GM19351 (cell line): Measurements from ENCODE around the gene F8.
A peak's percentile ranks its signal among the peaks of the same experiment; 100 is the strongest.

Experiments
- ATAC-seq: cut with Tn5 transposase; IDR thresholded peaks from one replicate; pipeline ENCODE4 v1.9.1; 2021; ENCODE audit warnings: mild to moderate bottlenecking, moderate library complexity; ENCODE audit not compliant: unreplicated experiment

F8 gene

DNA sequence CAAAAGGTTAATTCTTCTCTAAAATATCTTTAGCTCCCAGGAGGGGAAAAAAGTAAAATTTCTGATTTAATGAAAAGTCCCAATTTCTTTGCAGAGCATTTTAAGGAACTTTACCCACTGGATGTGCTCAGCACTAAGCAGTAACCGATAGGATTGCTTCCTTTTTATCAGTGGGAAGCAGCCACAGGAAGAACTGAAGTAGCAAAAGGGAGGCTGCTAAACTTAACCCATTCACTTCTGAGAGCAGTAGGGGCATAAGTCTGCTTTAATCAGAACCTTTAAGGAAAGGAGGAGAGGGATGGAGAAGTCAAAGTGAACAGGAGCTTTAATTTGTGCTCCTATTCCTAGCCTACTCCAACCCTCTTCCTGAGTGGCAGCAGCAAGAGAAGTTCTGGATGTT lies at the start of gene F8:
Gene F8, minus strand, starts transcription at position 139 of the 400 bp plus-strand sequence. CDS start 171 bp downstream, outside the sequence.
- no peak for ATAC-seq

DNA sequence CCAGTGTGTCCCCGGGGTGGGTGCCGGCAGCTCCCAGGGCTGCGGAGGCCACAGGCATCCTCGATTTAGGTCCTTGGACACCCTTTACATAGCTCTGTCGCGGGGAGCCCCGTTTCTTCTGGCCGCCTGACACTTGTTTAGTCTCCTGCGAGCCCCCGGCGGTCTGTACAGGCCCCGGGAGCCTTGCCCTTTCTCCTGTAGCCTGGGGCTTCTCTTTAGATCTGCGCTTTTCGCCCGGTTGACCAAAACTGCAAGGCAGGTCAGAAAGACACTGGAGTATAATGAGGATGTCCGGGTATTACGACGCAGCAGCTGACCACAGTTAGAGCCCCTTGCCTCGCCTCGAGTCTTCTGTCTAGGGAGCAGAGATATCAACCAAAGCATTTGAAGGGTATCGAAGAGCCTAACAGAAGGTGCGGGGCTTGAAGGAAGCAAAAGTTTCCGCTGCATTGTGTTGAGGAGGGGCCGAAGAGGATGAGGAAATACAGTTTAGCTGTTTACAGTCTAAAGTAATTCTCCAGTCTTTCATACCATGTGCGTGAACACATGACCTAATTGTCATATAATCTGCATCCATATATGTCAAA lies 49.3 kb upstream of the F8 start:
- peak; percentile 14 for ATAC-seq

DNA sequence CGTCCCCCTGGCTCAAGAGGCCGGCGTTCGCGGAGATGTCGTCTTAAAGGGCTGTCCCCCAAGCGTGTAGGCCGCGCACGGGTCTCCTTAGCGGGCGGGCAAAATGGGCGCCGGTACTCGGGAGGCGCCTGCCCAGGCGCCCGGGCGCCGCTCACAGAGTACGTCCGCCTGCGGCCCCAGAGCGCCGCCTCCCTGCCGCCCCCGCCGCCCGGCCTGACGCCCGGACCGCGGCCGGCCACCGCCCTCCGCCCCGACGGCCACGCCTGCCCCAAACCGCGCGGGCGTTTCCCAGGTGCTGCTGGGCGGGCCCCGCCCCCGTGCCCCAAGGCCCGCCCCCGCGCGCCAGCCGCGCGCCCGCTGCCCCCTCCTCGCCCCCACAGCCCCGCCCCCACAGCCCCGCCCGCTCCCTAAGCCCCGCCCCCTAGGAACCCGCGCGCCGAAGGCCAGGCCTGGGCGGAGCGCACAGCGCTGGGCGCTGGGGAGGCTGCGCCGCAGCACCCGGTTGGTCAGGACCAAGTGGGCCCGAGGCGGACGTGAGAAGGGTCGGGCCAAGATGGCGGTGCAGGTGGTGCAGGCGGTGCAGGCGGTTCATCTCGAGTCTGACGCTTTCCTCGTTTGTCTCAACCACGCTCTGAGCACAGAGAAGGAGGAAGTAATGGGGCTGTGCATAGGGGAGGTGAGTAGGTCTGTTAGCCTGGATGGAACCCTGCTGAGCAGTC lies 48.6 kb upstream of the F8 start, which contains the start of the genes BRCC3, CMC4 and MTCP1:
Gene BRCC3, plus strand, starts transcription at position 534 of the 719 bp plus-strand sequence. Its CDS starts 20 bp downstream, at position 554.
Gene CMC4, minus strand, starts transcription at position 162 of the 719 bp plus-strand sequence. CDS start 7,113 bp downstream, outside the sequence.
Gene MTCP1, minus strand, starts transcription at position 162 of the 719 bp plus-strand sequence. CDS start 5,126 bp downstream, outside the sequence.
- peak; percentile 83 for ATAC-seq

DNA sequence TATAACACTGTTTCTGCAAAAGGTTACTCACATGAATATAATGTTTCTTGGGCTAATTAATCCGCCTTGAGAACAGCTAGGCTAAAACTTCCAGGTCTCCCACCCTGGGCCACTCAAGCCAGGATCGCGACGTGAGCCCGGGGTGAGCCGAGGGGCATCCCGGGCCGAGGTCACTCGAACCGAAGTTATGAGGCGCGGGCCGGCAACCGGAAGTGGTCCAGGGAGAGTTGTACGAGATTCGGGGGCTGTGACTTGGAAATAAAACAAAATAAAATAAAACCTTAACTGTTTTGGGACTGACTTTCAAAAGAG lies 48.1 kb upstream of the F8 start:
- ATAC-seq, result peak; percentile 26

DNA sequence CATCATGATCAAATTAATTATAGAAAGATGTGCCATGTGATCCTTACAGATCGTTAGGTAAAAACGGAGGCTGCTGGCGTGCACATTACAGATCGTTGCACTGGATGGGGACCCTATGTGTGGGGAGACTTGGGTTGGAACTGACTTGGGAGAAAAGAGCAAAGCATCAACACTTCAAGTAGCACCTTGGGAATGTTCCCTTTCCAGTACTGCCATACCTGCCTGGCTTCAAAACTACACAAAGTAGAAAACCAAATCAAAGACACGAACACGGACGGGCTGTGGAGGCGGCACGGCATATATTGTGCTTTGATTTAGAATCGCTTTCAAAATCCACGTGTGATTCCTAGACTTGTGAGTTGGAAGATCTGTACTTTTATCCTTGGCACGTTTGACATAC lies 47.5 kb upstream of the F8 start:
- ATAC-seq, result no peak

DNA sequence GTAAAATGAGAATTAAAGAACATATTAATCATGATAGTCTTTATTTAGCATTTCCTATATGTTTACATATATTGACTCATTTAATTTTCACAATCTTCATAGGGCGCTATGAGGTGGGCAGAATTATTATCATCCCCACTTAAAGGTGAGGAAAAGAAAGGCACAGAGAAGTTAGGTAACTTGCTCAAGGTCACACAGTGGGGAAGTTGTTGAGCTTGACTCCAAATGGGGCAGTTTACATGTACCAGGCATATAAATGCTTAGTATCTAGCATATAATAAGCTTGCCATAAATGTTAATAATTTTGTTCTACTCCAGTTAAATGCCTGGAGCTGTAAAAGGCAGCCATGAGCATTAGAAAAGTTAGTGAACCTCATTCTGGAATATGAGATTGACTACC lies 46.9 kb upstream of the F8 start:
- ATAC-seq, result no peak

DNA sequence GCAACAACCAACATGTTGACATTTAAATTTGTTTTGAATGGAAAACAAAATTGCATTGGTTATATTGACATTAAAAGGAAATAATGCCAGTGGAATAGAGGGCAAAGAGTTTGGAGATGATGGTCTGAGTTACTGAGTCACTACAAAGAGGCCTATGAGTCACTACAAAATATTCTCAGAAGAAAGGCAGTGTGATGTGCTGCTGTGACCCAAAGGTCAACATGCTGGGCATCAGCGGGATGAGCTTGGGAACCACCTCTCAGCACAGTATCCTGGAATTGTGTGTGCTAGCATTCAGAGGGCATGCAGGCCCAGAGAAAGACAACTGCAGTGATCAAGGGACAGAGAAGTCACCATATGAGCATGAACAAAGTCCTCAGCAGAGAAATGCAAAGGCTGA lies 45.6 kb upstream of the F8 start:
- no peak for ATAC-seq

DNA sequence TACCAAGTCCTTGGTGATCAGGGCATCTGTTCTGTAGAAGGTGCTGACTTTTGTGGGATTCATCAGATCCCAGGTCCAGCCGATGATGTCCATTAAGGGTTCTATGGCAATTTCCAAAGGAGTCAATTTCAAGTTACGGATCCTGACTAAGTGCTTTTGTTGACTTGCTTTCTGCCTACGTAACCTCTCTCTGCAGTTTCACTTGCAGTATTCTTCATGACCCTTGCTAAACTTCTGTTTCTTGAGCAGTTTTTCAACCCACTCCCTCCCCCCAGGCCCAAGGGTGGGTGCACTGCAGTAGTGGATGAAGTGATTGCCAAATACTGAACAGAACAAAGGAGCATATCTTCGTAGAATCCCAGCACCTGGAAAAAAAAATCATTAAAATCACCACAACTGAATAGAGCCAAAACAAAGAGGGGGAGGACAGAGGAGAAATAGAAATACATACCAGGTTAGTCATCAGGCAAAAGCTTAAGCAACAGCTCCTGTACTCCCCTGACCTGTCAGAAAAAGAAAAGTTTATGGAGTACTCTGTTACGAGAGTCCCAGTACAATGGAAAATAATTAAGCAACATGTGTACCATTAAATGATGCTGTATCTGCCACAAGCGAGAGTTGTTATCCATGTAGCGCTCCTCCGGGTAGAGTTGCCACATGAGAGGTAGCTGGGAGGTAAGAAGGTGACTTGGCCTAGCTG lies 42.7 kb upstream of the F8 start:
- no peak for ATAC-seq

DNA sequence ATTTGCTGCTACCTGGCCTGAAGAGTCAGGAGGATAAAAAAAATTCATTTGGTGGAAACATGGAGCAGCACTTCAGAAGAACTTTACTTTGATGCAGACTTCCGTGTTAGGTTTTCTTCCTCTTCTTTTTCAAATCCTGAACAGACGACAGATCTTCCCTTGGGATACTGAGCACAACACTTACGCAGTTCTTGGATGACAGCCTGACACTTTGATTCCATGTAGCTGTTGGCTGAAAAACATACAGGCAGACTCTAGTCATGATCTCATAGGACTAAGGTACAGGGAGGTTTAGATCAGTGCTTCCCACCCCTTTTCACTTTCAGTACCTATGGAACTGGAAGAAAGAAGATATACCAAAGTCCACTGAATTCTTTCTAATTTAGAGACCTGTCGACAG lies 39.2 kb upstream of the F8 start:
- ATAC-seq, result no peak

DNA sequence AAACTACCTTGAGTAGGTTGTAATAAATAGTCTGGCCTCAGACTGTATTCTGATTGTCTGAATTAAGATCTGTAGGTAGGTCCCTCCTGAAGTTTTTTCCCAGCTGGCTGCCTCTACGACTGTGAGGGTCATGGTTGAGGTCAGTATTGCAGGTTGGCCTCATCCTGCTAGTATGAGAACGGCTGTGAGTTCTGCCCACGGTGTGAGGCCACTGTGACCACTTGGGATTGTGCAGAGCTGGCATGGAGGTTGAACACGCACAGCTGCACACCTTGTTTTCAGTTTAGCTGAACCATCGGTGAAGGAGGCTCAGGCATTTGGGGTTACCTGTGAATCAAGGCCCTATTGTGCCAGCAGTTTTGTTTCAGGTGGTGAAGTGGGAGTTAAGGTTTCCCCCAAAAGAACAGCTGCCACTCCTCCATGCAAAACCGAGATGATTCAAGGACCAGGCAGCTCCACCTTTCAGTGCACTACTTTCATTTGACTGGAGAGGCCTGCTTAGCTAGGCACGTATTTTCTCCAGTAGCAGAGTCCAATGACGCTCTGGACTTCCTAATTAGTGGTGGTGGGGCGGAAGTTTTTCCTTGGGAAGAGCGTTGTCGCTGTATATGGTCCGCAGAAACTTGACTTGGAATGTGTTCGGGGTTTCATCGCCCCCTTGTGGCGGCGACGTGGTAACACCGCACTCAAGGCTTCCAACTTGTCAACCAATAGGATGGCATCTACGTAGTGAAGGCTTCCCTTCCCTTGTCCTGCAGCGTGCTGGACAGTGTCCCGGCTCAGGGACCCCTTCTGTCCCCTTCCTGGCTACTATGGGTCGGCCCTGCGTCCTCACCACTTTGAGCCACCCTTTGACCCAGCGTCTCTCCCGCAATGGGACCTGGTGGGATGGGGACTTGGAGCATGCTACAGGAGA lies 34.6 kb upstream of the F8 start:
- peak; percentile 90 for ATAC-seq

DNA sequence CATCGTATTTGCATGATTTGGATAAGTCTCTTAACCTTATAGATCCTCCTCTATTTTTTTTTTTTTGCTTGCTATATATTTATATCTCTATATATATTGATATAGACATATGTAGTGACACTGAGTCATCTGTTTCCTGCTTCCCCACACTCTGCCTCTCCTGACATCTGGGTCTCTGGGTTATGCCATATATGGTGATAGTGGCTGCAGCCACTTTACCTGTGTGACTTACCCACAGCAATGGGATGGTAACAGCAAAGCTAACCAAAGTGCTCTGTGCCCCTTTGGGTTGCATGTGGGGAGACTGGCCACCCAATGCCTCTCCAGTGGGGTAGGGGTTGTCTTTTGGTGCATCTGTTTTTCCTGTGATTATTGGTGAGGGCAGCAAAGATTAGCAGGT lies 33.9 kb upstream of the F8 start:
- ATAC-seq, result no peak

DNA sequence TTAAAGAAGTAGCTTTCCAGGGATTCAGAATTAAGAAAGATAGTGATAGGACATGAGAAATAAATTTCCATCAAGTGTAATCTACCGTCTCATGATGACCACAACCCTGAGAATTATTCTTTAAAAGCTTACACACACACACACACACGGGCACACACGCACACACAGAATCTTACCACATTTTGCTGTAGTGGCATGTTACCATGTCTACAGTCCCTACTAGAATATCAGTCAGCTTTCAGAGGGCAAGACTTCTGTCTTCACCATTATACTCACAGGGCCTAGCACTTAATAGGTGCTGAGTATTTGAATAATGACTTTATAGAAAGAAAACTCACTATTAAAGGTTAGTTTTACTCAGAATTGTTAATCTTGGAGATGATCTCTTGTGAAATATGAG lies 33.0 kb upstream of the F8 start:
- no peak for ATAC-seq

DNA sequence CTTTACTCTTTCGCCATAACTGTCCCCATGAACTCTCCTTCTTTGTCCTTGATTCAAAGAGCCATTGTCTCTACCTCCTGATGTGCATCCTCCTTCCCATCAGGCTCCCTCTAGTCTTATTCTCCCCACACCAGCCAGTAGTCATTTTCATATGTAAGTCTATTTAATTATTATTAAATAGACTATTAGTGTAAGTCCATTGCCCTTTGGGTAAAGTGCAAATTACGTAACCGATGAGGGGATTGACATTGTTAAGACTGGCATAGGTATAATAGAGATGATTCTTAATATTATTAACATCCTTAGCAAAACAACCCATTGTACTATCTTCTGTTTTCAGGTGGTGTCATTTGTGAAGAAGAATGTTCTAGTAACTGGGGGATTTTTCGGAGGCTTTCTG lies 31.7 kb upstream of the F8 start:
- no peak for ATAC-seq

DNA sequence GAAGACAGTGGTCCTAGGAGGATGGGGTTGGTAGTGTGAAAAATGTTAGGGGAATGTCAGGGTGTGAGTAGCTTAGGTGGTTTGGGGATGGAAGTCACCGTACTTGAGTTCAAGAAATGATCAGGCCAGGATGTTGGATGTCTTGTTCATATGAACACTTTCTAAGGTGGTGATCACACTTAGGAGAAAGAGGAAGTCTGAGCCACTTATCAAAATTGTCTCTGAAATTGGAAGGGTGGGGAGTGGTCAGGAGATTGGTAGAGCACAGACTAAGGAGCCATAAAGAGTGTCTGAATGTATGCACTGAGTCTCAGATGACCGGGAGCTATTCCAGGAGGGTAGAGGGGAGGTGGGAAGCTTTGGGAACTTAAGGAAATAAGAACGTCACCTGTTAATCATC lies 31.1 kb upstream of the F8 start:
- no peak for ATAC-seq

DNA sequence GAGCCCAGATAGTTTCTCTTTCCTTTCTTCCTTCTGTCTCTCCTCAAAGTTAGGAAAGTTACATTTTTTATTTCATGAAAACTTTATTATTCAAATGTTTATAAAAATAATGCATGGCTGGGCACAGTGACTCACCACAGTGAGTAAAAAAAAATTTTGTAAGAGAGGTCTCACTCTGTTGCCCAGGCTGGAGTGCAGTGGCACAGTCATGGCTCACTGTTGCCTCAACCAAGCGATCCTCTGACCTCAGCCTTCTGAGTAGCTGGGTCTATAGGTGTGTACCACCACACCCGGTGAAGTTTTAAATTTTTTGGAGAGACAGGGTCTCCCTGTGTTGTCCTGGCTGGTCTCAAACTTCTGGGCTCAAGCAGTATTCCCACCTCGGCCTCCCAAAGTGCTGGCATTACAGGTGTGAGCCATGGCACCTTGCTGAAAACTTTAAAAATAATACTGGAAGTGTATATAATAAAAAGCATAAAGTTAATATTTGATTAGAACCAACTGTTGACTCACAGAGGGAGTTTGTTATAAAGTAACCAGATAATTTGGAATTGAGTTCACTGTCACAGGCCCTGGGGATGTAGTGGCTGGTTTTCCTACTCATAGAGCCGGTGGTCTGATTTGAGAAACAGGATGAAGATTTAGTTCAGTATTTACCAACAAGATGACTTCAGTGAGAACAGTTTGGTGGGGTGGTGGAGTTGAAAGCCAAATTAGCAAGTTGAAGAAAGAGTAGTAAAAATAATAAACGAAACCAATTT lies 30.4 kb upstream of the F8 start:
- no peak for ATAC-seq

DNA sequence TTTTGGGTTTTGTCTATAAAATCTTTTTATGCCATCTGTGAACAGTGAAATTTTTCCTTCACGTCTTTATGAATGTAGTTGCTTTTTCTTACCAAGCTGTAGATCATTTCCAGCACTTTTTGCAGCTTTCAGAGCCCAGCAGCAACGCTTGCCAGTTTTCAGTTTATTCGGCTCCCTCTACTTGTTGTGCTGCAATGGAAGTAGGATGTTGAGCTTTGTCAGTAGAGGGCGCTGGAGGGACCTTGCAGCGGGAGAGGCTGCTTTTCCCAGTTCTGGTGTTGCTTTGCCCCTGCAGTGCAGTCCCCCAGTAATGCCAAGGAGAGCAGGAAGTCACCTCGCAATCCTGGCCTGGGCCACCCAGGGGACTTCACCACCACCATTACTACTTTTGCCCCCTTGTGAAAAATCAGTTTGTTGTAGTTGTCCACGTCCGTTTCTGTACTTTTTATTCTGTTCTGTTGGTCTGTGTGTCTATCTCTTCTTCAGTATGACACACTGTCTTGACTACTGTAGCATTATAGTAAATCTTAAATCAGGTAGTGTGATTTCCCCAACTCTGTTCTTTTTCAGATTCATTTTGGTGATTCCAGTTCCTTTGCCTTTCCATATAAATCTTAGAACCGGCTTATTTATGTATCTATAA lies 26.6 kb upstream of the F8 start:
- ATAC-seq, result peak; percentile 57

DNA sequence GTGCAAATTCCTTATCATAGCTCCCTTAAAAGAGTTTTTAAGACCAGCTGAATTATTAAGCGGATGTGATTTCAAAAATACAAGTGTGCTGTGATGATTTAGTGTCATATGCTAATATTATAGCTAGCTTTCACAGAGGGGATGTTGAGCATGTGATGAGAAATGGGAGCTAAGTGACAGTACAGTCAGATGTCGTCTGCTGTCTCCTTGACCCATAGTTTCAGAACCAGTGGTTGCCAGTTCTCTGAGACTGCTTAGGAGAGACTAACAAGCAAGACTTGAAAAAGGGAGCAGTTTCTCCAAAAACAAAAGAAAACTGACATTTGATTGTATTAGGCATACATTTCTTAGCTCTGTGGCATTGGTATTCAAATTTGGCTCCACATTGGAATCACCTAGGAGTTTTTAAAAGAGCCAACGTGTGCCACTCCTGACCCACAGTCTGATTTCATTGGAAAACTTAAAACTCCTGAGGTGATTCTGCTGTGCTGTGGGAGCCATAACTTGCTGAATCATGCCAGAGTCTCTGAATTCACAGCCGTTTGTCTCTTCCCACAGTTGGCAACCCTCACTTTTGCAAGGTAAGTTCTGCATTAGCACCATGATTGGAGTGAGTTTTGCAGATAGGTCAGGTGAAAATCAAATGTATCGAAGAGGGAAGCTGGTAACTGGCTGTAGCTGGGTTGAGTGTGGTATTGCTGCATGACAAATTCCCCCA lies 24.4 kb upstream of the F8 start:
- no peak for ATAC-seq

DNA sequence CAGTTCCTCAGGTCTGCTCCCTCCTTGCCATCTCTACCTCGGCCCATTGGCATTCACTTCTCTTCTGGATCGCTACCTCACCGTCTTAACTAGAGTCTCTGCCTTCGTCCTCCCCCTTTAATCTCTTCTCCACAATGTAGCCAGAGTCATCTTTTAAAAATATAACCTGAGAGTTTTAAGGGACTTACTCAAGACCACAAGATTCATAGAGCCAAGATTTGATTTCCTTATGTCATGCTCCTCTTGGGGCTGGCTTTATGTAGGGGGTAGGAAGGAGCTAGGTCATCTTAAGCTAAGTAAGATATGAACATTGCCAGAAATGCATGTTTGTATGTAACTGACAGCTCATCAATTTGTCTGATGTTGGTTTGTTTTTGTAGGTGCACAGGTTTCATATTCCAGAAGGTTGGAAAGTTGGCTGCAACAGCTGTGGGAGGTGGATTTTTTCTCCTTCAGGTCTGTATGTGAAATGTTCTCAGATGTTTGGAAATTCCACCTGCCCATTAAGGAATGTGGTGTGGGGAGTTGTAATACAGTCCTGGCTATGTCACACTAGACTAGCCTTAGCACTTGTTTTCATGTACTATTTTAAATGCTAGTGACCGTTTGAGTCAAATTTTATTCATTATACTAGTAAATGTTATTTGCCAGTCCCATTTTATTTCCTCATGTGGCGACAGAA lies 23.7 kb upstream of the F8 start:
- ATAC-seq, result no peak

DNA sequence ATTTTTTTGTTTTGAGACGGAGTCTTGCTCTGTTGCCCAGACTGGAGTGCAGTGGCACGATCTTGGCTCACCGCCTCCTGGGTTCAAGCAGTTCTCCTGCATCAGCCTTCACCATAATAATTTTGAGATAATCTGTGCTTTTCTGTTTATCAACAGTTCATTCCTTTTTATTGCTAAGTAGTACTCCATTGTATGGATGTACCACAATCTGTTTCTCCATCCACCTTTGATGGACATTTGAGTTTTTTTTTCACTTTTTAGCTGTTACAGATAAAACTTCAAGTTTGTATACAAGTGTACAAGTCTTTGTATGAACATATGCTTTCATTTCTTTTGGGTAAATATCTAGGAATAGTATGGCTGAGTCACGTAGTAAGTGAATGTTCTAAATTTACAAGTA lies 13.2 kb upstream of the F8 start:
- ATAC-seq, result no peak
